AG09309 (cell line): Measurements from ENCODE around the gene MALRD1.

ENCODE experiments used
- DNase-seq: peaks from one replicate; pipeline ENCODE4 v3.0.0-alpha.2; 2010; ENCODE audit warnings: low read depth
- H3K4me3 ChIP-seq: 2 replicates; pipeline ENCODE4 v1.5.1; 2011; ENCODE audit warnings: mild to moderate bottlenecking, low read depth, low read length, moderate library complexity; ENCODE audit not compliant: control insufficient read depth
- CTCF ChIP-seq: IDR thresholded peaks from 2 replicates; pipeline ENCODE4 v1.5.1; 2011; ENCODE audit warnings: mild to moderate bottlenecking, low read depth, low read length, inconsistent platforms; ENCODE audit not compliant: insufficient read depth, control insufficient read depth; ENCODE audit errors: missing control alignments

Gene MALRD1

GRCh38 chr10:19461588-19461987, 413.0 kb downstream of the MALRD1 start:
- DNase-seq = no peak
- no peak overlapping the region for H3K4me3 ChIP-seq
- TF ChIP-seq CTCF = no peak

GRCh38 chr10:19466709-19467108, 418.1 kb downstream of the MALRD1 start:
- TF ChIP-seq CTCF = no peak
- no peak for DNase-seq
- H3K4me3 ChIP-seq = no peak overlapping the region

GRCh38 chr10:19468413-19468812, 419.8 kb downstream of the MALRD1 start:
- no peak for DNase-seq
- H3K4me3 ChIP-seq = no peak overlapping the region
- TF ChIP-seq CTCF = no peak

- TF ChIP-seq CTCF = no peak
- no peak overlapping the region for H3K4me3 ChIP-seq
- DNase-seq = no peak
Observed at GRCh38 chr10:19469521-19469920, 420.9 kb downstream of the MALRD1 start.

- no peak for TF ChIP-seq CTCF
- no peak for DNase-seq
- H3K4me3 ChIP-seq = no peak overlapping the region
Observed at GRCh38 chr10:19479854-19480253, 431.3 kb downstream of the MALRD1 start.

- DNase-seq = no peak
- TF ChIP-seq CTCF = no peak
Observed at GRCh38 chr10:19480353-19480752, 431.8 kb downstream of the MALRD1 start.

GRCh38 chr10:19483421-19483820, 434.8 kb downstream of the MALRD1 start:
- no peak overlapping the region for H3K4me3 ChIP-seq
- DNase-seq = no peak
- TF ChIP-seq CTCF = no peak

More at GRCh38 chr10:19480353-19480752, 431.8 kb downstream of the MALRD1 start:
- H3K4me3 ChIP-seq = no peak overlapping the region
